ENCODE data around the gene STOML1. TPM values are rescaled to one million over a fixed set of nuclear protein-coding genes. Genes with fewer than 3 reads are reported as not detected.

The STOML1 gene
- total RNA-seq, 2 experiments from 2014 or later: 8.0 to 8.9 TPM

- peaks cover 2% of the 10 kb centered on the region for H3K4me1 ChIP-seq (ENCODE audit: insufficient read depth, low read length, poor library complexity, severe bottlenecking)
- ChIA-PET CTCF (ENCODE audit: unreplicated experiment) (no interaction called here), POLR2A (no interaction called here)
- BruUV-seq (replicated peaks): no TSS peak
- no peak for TF ChIP-seq EZH2phosphoT487 (IDR thresholded peaks at IDR 0.05; ENCODE audit: borderline replicate concordance, low read depth, low read length)
- TF ChIP-seq, protein P1, sequence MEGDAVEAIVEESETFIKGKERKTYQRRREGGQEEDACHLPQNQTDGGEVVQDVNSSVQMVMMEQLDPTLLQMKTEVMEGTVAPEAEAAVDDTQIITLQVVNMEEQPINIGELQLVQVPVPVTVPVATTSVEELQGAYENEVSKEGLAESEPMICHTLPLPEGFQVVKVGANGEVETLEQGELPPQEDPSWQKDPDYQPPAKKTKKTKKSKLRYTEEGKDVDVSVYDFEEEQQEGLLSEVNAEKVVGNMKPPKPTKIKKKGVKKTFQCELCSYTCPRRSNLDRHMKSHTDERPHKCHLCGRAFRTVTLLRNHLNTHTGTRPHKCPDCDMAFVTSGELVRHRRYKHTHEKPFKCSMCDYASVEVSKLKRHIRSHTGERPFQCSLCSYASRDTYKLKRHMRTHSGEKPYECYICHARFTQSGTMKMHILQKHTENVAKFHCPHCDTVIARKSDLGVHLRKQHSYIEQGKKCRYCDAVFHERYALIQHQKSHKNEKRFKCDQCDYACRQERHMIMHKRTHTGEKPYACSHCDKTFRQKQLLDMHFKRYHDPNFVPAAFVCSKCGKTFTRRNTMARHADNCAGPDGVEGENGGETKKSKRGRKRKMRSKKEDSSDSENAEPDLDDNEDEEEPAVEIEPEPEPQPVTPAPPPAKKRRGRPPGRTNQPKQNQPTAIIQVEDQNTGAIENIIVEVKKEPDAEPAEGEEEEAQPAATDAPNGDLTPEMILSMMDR (conservative IDR thresholded peaks at IDR 0.05; ENCODE audit: low read length): no peak
- no peak overlapping the region for H3K4me2 ChIP-seq (ENCODE audit: low read length)
- no peak overlapping the region for H3K4me3 ChIP-seq (ENCODE audit: low read depth, low read length, poor library complexity, severe bottlenecking)
- H3K79me2 ChIP-seq (ENCODE audit: insufficient read depth, low read depth, low read length): no peaks in the 10 kb centered on the region
- DNase-seq (ENCODE audit: low spot score): no peak
- intact Hi-C loops (cut with micrococcal nuclease; ENCODE audit: unreplicated experiment): no loop called here
- no peak overlapping the region for H2AFZ ChIP-seq (ENCODE audit: low read length)
- no peaks in the 10 kb centered on the region for H3K9me2 ChIP-seq (ENCODE audit: insufficient read depth, low read length)
- no peaks in the 10 kb centered on the region for H3K36me3 ChIP-seq (ENCODE audit: insufficient read depth, low read length)
- H3K9me3 ChIP-seq (ENCODE audit: low read length): no peaks in the 10 kb centered on the region
- H3K27ac ChIP-seq (ENCODE audit: low read depth, low read length, poor library complexity, severe bottlenecking): no peak overlapping the region
- H4K20me1 ChIP-seq (ENCODE audit: insufficient read depth, low read length): no peaks in the 10 kb centered on the region
Observed at GRCh38 chr15:73952913-73953750, 39.0 kb downstream of the STOML1 start.

- Histone ChIP-seq H3K9me3 (ENCODE audit: low read length) (no peaks in the 10 kb centered on the region), H4K20me1 (ENCODE audit: insufficient read depth, low read length) (no peaks in the 10 kb centered on the region), H3K4me3 (ENCODE audit: low read depth, low read length, poor library complexity, severe bottlenecking) (no peak overlapping the region), H2AFZ (ENCODE audit: low read length) (no peak overlapping the region), H3K9me2 (ENCODE audit: insufficient read depth, low read length) (no peaks in the 10 kb centered on the region), H3K27ac (ENCODE audit: low read depth, low read length, poor library complexity, severe bottlenecking) (no peak overlapping the region), H3K4me2 (ENCODE audit: low read length) (no peak overlapping the region), H3K79me2 (ENCODE audit: insufficient read depth, low read depth, low read length) (no peaks in the 10 kb centered on the region), H3K4me1 (ENCODE audit: insufficient read depth, low read length, poor library complexity, severe bottlenecking) (no peaks in the 10 kb centered on the region), H3K36me3 (ENCODE audit: insufficient read depth, low read length) (no peaks in the 10 kb centered on the region)
- DNase-seq (ENCODE audit: low spot score): no peak
- intact Hi-C loops (cut with micrococcal nuclease; ENCODE audit: unreplicated experiment): no loop called here
- ChIA-PET CTCF (ENCODE audit: unreplicated experiment) (no interaction called here), POLR2A (no interaction called here)
- TF ChIP-seq, protein P1 (conservative IDR thresholded peaks at IDR 0.05; ENCODE audit: low read length): no peak
- no peak for TF ChIP-seq EZH2phosphoT487 (IDR thresholded peaks at IDR 0.05; ENCODE audit: borderline replicate concordance, low read depth, low read length)
- BruUV-seq (replicated peaks): no TSS peak
Observed at GRCh38 chr15:73952171-73952912, 39.8 kb downstream of the STOML1 start.

Measured in OCI-LY7 (cell line).